B cell (primary cell): ENCODE measurements around the gene ZBTB37. TPM values are rescaled to one million over a fixed set of nuclear protein-coding genes. Genes with fewer than 3 reads are reported as not detected.

Experiments used
- ATAC-seq: fragments of 200-7000 bp; cut with Tn5 transposase; one replicate; pipeline ENCODE4 v1.10.0; 2021; ENCODE audit warnings: low read depth, mild to moderate bottlenecking, moderate number of reproducible peaks, moderate library complexity
- CTCF ChIA-PET: fragments of 350-600 bp; sonication (Branson Sonifier 250); formaldehyde crosslinking; loops from one replicate; lab custom pipeline; 2021; ENCODE audit warnings: antibody characterized with exemption, inconsistent platforms; lab: Charles Lee
- POLR2A ChIA-PET: fragments of 350-600 bp; sonication (Branson Sonifier 250); formaldehyde crosslinking; loops from one replicate; lab custom pipeline; 2021; ENCODE audit warnings: antibody characterized with exemption; lab: Charles Lee
- DNase-seq: peaks from one replicate; pipeline ENCODE4 v3.0.0; 2013
- H2AFZ ChIP-seq: 2 replicates; pipeline ENCODE4 v1.6.1; 2012; ENCODE audit warnings: mild to moderate bottlenecking, low read depth, low read length; ENCODE audit not compliant: insufficient read depth, poor library complexity, severe bottlenecking
- H3K27ac ChIP-seq, 2 donors: 1 replicate in 1 of 2; 2 replicates in 1 of 2; pipeline ENCODE4 v1.5.1; 2012 to 2013; ENCODE audit warnings: low read length in 2 of 2, mild to moderate bottlenecking in 2 of 2, moderate library complexity in 1 of 2
- H3K27me3 ChIP-seq, 4 experiments: fragments of 200-600 bp in 1 of 4; sonication (generic) in 1 of 4; replicated peaks in 1 of 4; 1 replicate in 2 of 4; 2 replicates in 2 of 4; pipeline versions ENCODE4 v1.6.1 to v1.7.0; 2013 to 2016; ENCODE audit warnings: low read length in 3 of 4, mild to moderate bottlenecking in 2 of 4, mixed read lengths in 1 of 4, moderate library complexity in 1 of 4; ENCODE audit not compliant: insufficient read depth in 4 of 4, control insufficient read depth in 3 of 4; ENCODE audit errors: control extremely low read depth in 1 of 4
- H3K36me3 ChIP-seq, 2 experiments: replicated peaks in 1 of 2; 1 replicate in 1 of 2; 2 replicates in 1 of 2; pipeline versions ENCODE4 v1.6.1 to v1.7.1; 2013; ENCODE audit warnings: low read length in 1 of 2; ENCODE audit not compliant: insufficient read depth in 2 of 2, control insufficient read depth in 1 of 2; ENCODE audit errors: control extremely low read depth in 1 of 2, extremely low read depth in 1 of 2
- H3K4me1 ChIP-seq, 2 donors: fragments of 200-600 bp in 1 of 2; sonication (generic) in 1 of 2; 1 replicate in 1 of 2; 2 replicates in 1 of 2; pipeline versions ENCODE4 v1.5.1 to v1.6.1; 2013 to 2017; ENCODE audit warnings: low read length in 2 of 2; ENCODE audit not compliant: control insufficient read depth in 2 of 2, insufficient read depth in 2 of 2
- H3K4me2 ChIP-seq: replicated peaks from 2 replicates; pipeline ENCODE3; 2012; ENCODE audit warnings: mild to moderate bottlenecking, low read depth, low read length; ENCODE audit not compliant: poor library complexity, severe bottlenecking
- H3K4me3 ChIP-seq, 5 experiments: fragments of 200-600 bp in 1 of 5; sonication (generic) in 1 of 5; 1 replicate in 3 of 5; 2 replicates in 2 of 5; pipeline versions ENCODE4 v1.5.1 to v1.7.0; 2011 to 2016; ENCODE audit warnings: low read length in 4 of 5, mild to moderate bottlenecking in 4 of 5, low read depth in 2 of 5, control low read depth in 1 of 5, moderate library complexity in 1 of 5; ENCODE audit not compliant: insufficient read depth in 1 of 5; ENCODE audit errors: control extremely low read depth in 1 of 5, extremely low read depth in 1 of 5
- H3K79me2 ChIP-seq: fragments of 200-600 bp; sonication (generic); one replicate; pipeline ENCODE4 v1.6.0; 2016; ENCODE audit warnings: low read length; ENCODE audit not compliant: control insufficient read depth, insufficient read depth
- H3K9ac ChIP-seq: fragments of 200-600 bp; sonication (generic); 2 replicates; pipeline ENCODE4 v1.6.1; 2017; ENCODE audit warnings: mild to moderate bottlenecking, low read length, moderate library complexity
- H3K9me3 ChIP-seq, 3 donors: one replicate each; pipeline versions ENCODE4 v1.6.1 to v1.7.1; 2013; ENCODE audit warnings: low read length in 2 of 3; ENCODE audit not compliant: control insufficient read depth in 2 of 3, insufficient read depth in 1 of 3; ENCODE audit errors: control extremely low read depth in 1 of 3
- H4K20me1 ChIP-seq: 2 replicates; pipeline ENCODE4 v1.6.0; 2012; ENCODE audit warnings: mild to moderate bottlenecking, low read length; ENCODE audit not compliant: insufficient read depth, control insufficient read depth, poor library complexity, severe bottlenecking
- H3K27ac Mint-ChIP-seq: one replicate; pipeline ENCODE4 v1.8.0; 2021; ENCODE audit warnings: mixed read lengths
- H3K27me3 Mint-ChIP-seq: one replicate; pipeline ENCODE4 v1.8.0; 2021; ENCODE audit warnings: mixed read lengths
- H3K4me1 Mint-ChIP-seq: one replicate; pipeline ENCODE4 v1.8.0; 2021; ENCODE audit warnings: mixed read lengths
- H3K4me3 Mint-ChIP-seq: one replicate; pipeline ENCODE4 v1.8.0; 2021; ENCODE audit warnings: mixed read lengths
- H3K9me3 Mint-ChIP-seq: one replicate; pipeline ENCODE4 v1.8.0; 2022; ENCODE audit warnings: mixed read lengths; ENCODE audit not compliant: insufficient read depth
- EZH2 ChIP-seq: IDR thresholded peaks from 2 replicates; pipeline ENCODE4 v1.6.1; 2012; ENCODE audit warnings: borderline replicate concordance, low read depth, mild to moderate bottlenecking, moderate library complexity, low read length; ENCODE audit not compliant: insufficient read depth, poor library complexity, severe bottlenecking
- WGBS: methylation state at CpG from one replicate; pipeline ENCODE4 v1.1.5; 2013; ENCODE audit warnings: missing lambda C conversion rate; ENCODE audit not compliant: insufficient coverage; 5-methylcytosine and 5-hydroxymethylcytosine counted together
- intact Hi-C: fragments of 100-400 bp; cut with micrococcal nuclease; formaldehyde crosslinking; loops from one replicate; pipeline ENCODE4 v1.10.0; 2022
- polyA plus RNA-seq: library from polyadenylated mRNA; depleted of rRNA; stranded (reverse); fragments of >200 nt; gene quantifications from 2 replicates; pipeline ENCODE4 v1.2.3, GENCODE V29; 2012
- total RNA-seq, 2 donors: library from RNA; stranded (reverse); fragments of 120-200 nt in 1 of 2; gene quantifications; 1 replicate in 1 of 2; 2 replicates in 1 of 2; pipeline versions ENCODE4 v1.2.3 to v1.2.4, GENCODE V29; 2013 to 2022
- TF ChIP-seq, protein P1 (sequence below): fragments of 200-600 bp; IDR thresholded peaks from one replicate; pipeline ENCODE4 v1.8.0; 2022; ENCODE audit warnings: antibody characterized with exemption, mild to moderate bottlenecking

The ZBTB37 gene
- total and polyA plus RNA-seq, 2 donors (not counting 1 experiment from before 2014, with no cell fraction given): 4.9 to 37.1 TPM

- H3K79me2 ChIP-seq: peaks cover 66% of the 10 kb centered on the region
- DNase-seq (no peak), ATAC-seq (no peak)
- no peaks in the 10 kb centered on the region for H3K27me3 ChIP-seq
- 67% methylated on average over 1 of the region's 1 CpG for WGBS
- intact Hi-C loops: no loop called here
- Mint-ChIP-seq H3K9me3 (no peaks in the 10 kb centered on the region), H3K4me1 (peaks cover 13% of the 10 kb centered on the region), H3K27ac (no peak overlapping the region), H3K27me3 (no peaks in the 10 kb centered on the region), H3K4me3 (no peak overlapping the region)
- peaks cover 4 to 5% of the 10 kb centered on the region in 2 donors for H3K4me1 ChIP-seq
- ChIA-PET CTCF (interaction anchor here (1.4 kb wide), 1 partner anchor 616 kb away, joined by 3 read pairs; no protein-coding TSS in a partner anchor), POLR2A (no interaction called here)
- H3K27ac ChIP-seq: no peak overlapping the region
- no peak overlapping the region for H3K9ac ChIP-seq
- TF ChIP-seq, protein P1, sequence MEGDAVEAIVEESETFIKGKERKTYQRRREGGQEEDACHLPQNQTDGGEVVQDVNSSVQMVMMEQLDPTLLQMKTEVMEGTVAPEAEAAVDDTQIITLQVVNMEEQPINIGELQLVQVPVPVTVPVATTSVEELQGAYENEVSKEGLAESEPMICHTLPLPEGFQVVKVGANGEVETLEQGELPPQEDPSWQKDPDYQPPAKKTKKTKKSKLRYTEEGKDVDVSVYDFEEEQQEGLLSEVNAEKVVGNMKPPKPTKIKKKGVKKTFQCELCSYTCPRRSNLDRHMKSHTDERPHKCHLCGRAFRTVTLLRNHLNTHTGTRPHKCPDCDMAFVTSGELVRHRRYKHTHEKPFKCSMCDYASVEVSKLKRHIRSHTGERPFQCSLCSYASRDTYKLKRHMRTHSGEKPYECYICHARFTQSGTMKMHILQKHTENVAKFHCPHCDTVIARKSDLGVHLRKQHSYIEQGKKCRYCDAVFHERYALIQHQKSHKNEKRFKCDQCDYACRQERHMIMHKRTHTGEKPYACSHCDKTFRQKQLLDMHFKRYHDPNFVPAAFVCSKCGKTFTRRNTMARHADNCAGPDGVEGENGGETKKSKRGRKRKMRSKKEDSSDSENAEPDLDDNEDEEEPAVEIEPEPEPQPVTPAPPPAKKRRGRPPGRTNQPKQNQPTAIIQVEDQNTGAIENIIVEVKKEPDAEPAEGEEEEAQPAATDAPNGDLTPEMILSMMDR: no peak
- no peak for TF ChIP-seq EZH2
- no peak overlapping the region for H3K4me2 ChIP-seq
- H3K9me3 ChIP-seq: no peaks in the 10 kb centered on the region
- no peak overlapping the region for H3K4me3 ChIP-seq
- H4K20me1 ChIP-seq: no peaks in the 10 kb centered on the region
- peaks cover 6 to 7% of the 10 kb centered on the region in 2 experiments for H3K36me3 ChIP-seq
- H2AFZ ChIP-seq: no peak overlapping the region
Measured at GRCh38 chr1:173818459-173818858, 49.7 kb upstream of the ZBTB37 start.

DNA sequence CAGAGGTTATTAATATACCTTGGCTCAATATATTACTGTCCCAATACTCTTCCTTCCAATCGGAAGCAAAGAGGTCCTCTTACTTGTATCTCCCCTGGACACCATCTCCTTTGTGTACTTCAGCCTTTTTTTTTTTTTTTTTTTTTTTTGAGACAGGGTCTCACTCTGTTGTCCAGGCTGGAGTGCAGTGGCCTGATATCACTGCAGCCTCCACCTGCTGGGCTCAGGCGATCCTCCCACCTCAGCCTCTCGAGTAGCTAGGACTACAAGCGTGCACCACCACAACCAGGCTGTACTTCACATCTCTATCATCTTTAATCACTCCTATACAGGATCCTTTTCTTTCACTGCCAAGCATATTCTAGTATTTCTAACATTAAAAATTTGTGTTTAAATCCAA lies 46.5 kb upstream of the ZBTB37 start:
- H3K36me3 ChIP-seq: peaks cover 7% of the 10 kb centered on the region in 2 experiments
- no peaks in the 10 kb centered on the region for H3K27me3 ChIP-seq
- ATAC-seq (no peak), DNase-seq (no peak)
- H3K9me3 ChIP-seq: no peaks in the 10 kb centered on the region
- ChIA-PET POLR2A (no interaction called here), CTCF (no interaction called here)
- no peak for TF ChIP-seq EZH2
- TF ChIP-seq, protein P1: no peak
- no peak overlapping the region for H3K4me3 ChIP-seq
- H3K79me2 ChIP-seq: peaks cover 60% of the 10 kb centered on the region
- Mint-ChIP-seq H3K4me1 (peaks cover 21% of the 10 kb centered on the region), H3K9me3 (no peaks in the 10 kb centered on the region), H3K27me3 (no peaks in the 10 kb centered on the region), H3K4me3 (no peak overlapping the region), H3K27ac (no peak overlapping the region)
- H3K4me2 ChIP-seq: no peak overlapping the region
- 100% methylated on average over 2 of the region's 4 CpGs for WGBS
- H3K9ac ChIP-seq: no peak overlapping the region
- H3K27ac ChIP-seq: no peak overlapping the region
- no peak overlapping the region for H2AFZ ChIP-seq
- H4K20me1 ChIP-seq: no peaks in the 10 kb centered on the region
- H3K4me1 ChIP-seq: peaks cover 8 to 18% of the 10 kb centered on the region in 2 donors
- intact Hi-C loops: no loop called here
